HG03457 (cell line): ENCODE data around the gene SP3.
A peak's percentile ranks its signal among the peaks of the same experiment; 100 is the strongest.

Experiments used
- ATAC-seq: cut with Tn5 transposase; IDR thresholded peaks from one replicate; pipeline ENCODE4 v1.9.1; 2021; ENCODE audit warnings: moderate number of reproducible peaks; ENCODE audit not compliant: unreplicated experiment

SP3 gene

GRCh38 chr2:173947131-173947530 is 18.0 kb downstream of the SP3 start:
- no peak for ATAC-seq

DNA sequence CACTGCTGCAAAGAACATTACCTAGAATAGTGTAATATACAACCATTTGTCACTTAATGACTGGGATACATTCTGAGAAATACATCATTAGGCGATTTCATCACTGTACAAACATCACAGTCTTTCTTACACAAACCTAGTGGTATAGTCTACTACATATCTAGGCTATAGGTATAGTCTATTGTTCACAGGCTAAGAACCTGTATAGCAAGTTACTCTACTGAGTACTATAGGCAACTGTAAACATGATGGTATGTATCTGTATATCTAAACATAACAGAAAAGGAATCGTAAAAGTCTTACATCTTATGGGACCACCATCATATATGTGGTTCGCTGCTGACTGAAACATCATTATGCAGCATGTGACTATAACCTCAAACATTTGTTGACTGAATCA is 21.4 kb downstream of the SP3 start:
- no peak for ATAC-seq

DNA sequence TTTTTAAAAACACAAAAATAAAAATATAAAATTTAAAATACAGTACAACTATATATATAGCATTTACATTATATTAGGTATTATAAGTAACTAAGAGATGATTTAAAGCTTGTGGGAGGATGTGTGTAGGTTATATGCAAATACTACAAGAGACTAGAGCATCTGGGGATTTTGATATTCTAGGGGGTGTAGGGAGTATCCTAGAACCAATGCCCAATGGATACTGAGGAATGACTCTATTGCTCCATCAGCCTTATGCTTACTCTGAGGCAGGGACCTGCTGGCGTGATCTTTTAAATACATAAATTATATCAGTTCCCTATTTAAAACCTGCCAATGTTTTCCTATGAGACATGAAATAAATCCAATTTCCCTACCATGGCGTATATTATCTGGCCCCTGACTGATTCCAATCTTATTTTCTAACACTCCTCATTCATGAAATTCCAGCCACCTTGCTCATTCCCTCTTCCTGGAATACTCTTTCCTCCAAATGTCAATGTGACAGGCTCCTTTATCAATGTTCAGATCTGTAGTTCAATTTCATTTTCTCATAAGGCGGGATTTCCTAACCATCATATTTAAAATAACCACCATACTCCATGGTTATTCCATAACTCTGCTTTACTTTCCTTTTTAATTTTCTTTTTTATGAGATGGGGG is 22.2 kb downstream of the SP3 start:
- ATAC-seq: no peak

DNA sequence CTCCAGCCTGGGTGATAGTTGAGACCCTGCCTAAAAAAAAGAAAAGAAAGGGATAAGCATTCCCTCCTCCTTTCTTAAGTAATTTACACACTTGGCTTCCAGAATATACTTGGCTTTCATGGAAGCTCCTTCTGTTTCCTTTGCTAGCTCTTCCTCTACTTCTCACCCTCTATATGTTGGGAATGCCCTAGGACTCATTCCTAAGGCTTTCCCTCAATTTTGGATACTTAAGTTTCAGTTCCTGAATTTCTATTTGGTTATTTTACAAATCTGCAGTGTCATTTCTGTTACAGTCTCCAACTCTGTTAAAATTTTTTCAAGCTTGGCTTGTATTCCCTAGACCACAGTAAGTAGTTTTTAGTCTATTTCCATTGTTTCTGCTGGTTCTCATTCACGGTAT is 23.6 kb downstream of the SP3 start:
- ATAC-seq: no peak

GRCh38 chr2:173940208-173941020 is 24.8 kb downstream of the SP3 start:
- no peak for ATAC-seq

GRCh38 chr2:173938700-173939384 is 26.3 kb downstream of the SP3 start:
- ATAC-seq: no peak

- no peak for ATAC-seq
Observed at GRCh38 chr2:173935305-173935704, 29.9 kb downstream of the SP3 start.

GRCh38 chr2:173934895-173935294 is 30.3 kb downstream of the SP3 start:
- ATAC-seq: no peak

- ATAC-seq: no peak
Observed at GRCh38 chr2:173931751-173932150, 33.4 kb downstream of the SP3 start.

- ATAC-seq: no peak
Observed at GRCh38 chr2:173929441-173929840, 35.7 kb downstream of the SP3 start.

DNA sequence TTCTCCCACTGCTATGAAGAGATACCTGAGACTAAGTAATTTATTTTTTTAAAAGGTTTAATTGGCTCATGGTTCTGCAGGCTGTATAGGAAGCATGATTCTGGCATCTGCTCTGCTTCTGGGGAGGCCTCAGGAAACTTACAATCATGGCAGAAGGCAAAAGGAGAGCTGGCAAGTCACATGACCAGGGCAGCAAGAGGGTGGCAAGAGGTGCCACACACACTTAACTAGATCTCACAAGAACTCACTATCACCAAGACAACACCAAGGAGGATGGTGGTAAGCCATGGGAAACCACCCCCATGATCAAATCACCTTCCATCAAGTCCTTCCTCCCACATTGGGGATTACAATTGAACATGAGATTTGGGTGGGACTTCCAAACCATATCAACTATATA is 38.3 kb downstream of the SP3 start:
- ATAC-seq: no peak

- no peak for ATAC-seq
Observed at GRCh38 chr2:173924285-173924684, 40.9 kb downstream of the SP3 start.

- ATAC-seq: no peak
Observed at GRCh38 chr2:173922760-173923159, 42.4 kb downstream of the SP3 start.

GRCh38 chr2:173922068-173922467 is 43.1 kb downstream of the SP3 start:
- no peak for ATAC-seq

GRCh38 chr2:173914055-173914927 is 50.9 kb downstream of the SP3 start:
- no peak for ATAC-seq

- no peak for ATAC-seq
Observed at GRCh38 chr2:173909846-173910245, 55.3 kb downstream of the SP3 start.

GRCh38 chr2:173906626-173907025 is 58.5 kb downstream of the SP3 start:
- no peak for ATAC-seq

GRCh38 chr2:173903601-173904394 is 61.4 kb downstream of the SP3 start:
- ATAC-seq: no peak

DNA sequence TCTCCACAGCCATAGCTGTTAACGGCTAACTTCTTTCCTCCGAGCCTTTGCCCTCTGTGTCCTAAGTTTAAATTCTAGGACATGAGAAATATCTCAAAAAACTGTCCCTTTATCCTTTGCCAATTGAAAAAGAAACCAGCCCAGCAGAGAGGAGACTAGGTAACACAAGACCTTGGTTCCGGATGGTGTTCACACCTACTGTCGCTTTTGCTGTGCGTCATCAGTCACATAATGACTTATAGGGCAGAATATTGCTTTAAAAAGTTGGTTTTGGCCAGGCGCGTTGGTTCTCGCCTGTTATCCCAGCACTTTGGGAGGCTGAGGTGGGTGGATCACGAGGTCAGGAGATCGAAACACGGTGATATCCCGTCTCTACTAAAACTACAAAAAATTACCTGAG is 66.2 kb downstream of the SP3 start:
- no peak for ATAC-seq

DNA sequence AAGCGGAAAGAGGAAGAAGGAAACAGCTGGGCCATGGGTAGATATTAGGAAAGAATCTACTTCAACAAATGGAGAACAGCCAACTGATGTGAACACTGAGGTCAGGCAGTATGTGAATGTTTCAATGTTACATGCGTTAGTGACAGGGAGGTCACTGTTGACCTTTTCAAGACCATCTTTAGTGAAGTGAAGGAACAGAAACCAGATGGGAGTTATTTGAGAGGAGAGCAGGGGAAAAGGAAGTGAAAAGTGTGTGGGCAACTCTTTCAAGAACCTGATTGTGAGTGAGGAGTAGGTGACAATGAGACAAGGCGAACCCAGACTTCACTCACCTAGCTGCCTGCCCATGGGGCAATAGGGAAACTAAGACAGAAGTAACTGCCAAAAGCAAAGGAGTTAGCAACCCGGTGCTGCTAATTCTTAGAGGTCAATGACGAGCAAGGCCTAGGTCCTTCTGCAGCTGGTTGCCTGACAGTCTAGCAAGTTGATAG is 67.0 kb downstream of the SP3 start:
- ATAC-seq: peak; percentile 82
